AG09319 (cell line): ENCODE results near the gene MAST4.

Source experiments
- DNase-seq: peaks from one replicate; pipeline ENCODE4 v3.0.0-alpha.2; 2010; ENCODE audit warnings: low read depth; ENCODE audit errors: extremely low read depth
- TF ChIP-seq, protein P1 (sequence below): IDR thresholded peaks from 2 replicates; pipeline ENCODE4 v1.5.1; 2011; ENCODE audit warnings: low read depth, mild to moderate bottlenecking, inconsistent platforms, low read length, moderate library complexity

MAST4 gene

DNA sequence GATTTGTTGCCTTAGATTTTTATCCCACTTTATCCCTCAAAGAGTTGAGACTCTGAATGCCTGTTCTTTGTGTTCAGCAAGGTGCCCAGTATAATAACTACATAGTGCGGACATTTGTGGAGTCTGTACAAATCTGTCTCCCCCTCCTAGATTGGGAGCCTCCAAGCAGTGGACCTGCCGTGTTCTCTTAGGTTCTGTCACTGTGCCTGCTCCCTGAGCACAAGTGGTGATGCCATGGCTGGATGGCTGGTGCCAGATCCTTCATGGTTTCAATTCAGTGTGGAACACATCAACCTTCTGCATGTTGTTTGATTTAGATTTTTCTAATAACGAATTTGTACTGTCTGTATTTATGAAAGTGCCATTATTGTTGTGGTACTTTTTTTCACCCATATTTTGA, 307.5 kb downstream of the MAST4 start:
- TF ChIP-seq, protein P1, sequence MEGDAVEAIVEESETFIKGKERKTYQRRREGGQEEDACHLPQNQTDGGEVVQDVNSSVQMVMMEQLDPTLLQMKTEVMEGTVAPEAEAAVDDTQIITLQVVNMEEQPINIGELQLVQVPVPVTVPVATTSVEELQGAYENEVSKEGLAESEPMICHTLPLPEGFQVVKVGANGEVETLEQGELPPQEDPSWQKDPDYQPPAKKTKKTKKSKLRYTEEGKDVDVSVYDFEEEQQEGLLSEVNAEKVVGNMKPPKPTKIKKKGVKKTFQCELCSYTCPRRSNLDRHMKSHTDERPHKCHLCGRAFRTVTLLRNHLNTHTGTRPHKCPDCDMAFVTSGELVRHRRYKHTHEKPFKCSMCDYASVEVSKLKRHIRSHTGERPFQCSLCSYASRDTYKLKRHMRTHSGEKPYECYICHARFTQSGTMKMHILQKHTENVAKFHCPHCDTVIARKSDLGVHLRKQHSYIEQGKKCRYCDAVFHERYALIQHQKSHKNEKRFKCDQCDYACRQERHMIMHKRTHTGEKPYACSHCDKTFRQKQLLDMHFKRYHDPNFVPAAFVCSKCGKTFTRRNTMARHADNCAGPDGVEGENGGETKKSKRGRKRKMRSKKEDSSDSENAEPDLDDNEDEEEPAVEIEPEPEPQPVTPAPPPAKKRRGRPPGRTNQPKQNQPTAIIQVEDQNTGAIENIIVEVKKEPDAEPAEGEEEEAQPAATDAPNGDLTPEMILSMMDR = no peak
- DNase-seq = no peak

DNA sequence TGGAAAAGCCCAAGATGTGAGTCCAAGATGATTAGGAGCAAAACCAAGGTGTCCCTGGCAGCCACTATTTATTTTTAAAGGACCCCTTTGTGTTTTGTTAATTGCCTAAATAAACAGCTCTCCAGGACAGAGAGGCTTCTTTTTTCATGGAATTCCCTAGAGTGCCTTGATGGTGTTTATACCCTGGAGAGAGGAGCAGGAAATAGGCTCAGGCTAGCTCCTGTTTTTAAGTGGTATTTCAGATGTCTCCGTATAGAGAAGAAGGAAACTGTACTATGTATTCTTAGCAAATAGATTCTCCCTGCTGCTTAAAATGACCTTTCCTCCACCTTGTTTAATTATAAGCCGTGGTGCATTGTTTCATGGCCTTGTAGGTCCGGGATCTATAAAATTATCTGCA, 308.0 kb downstream of the MAST4 start:
- TF ChIP-seq, protein P1 = no peak
- no peak for DNase-seq

GRCh38 chr5:66906021-66906420, 309.8 kb downstream of the MAST4 start:
- no peak for DNase-seq
- TF ChIP-seq, protein P1 = no peak

- DNase-seq = no peak
- TF ChIP-seq, protein P1 = no peak
Measured at GRCh38 chr5:66908230-66908629, 312.0 kb downstream of the MAST4 start.

DNA sequence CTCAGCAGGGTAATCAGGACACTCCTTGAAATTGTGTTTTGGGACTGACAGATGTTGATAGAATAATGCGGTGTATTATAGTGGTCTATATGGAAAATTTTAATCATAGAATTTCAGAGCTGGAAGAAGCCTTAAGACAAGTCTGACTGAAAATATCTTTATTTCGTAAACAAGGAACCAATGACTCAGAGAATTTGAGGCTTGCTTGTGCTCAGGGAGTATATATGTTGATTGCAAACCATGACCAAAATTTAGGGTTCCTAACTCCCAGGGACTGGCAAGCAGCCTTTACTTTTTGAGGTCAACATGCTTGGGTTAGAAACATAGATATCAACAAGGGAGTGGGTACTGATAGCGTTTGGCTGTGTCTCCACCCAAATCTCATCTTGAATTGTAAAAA, 313.2 kb downstream of the MAST4 start:
- no peak for DNase-seq
- TF ChIP-seq, protein P1 = no peak

DNA sequence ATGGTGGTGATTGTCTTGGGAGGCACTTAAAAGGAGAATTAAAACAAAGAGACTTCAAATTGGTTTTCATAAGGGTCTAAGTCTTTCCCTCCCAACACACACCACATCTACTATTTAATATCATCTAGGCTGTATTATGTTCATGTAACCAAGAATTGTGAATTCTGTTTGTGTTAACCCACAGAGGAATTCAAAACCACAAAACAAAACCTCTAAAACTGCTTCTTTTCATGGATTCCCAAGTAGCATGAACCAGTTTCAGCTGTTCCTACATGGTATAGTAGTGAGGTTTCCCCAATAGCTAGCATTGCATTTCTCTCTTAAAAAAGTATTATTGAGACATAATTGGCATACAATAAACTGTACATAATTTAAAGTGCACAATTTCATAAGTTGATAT, 316.6 kb downstream of the MAST4 start:
- TF ChIP-seq, protein P1 = no peak
- no peak for DNase-seq

- no peak for DNase-seq
- TF ChIP-seq, protein P1 = no peak
Measured at GRCh38 chr5:66915531-66915930, 319.3 kb downstream of the MAST4 start.
